Measurements from ENCODE around the gene RASAL2. TPM values are rescaled to one million over a fixed set of nuclear protein-coding genes. Genes with fewer than 3 reads are reported as not detected.

RASAL2 gene
- total RNA-seq, 1 experiment from 2014 or later, result 32.4 TPM

DNA sequence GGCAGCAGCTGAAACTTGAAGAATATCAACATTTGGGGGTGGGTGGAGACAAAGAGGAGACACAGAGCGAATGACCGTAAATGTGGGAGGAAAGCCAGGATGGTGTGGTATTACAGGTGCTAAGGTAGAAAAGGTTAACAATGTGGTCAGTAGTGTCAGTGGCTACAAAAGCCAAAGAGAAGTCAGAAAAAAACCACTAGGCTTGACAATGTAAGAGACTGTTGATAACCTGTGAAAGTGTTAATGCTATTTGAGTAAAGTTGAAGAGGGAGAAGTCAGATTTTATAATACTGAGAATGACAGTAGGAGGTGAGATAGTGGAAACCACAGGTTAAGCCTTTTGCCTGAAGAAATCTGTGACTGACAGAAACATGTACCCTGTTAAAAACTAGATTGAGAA, 282.1 kb downstream of the RASAL2 start:
- Mint-ChIP-seq H3K4me1 (ENCODE audit: low read depth, unreplicated experiment) (peaks cover 4% of the 10 kb centered on the region), H3K27ac (ENCODE audit: unreplicated experiment) (no peak overlapping the region), H3K27me3 (ENCODE audit: unreplicated experiment) (no peaks in the 10 kb centered on the region), H3K4me3 (ENCODE audit: low read depth, unreplicated experiment) (no peak overlapping the region), H3K9me3 (ENCODE audit: low read depth, unreplicated experiment) (no peaks in the 10 kb centered on the region), H3K36me3 (ENCODE audit: insufficient read depth, unreplicated experiment) (no peaks in the 10 kb centered on the region)
- no TSS peak for BruUV-seq (replicated peaks)
- TF ChIP-seq, protein P1, sequence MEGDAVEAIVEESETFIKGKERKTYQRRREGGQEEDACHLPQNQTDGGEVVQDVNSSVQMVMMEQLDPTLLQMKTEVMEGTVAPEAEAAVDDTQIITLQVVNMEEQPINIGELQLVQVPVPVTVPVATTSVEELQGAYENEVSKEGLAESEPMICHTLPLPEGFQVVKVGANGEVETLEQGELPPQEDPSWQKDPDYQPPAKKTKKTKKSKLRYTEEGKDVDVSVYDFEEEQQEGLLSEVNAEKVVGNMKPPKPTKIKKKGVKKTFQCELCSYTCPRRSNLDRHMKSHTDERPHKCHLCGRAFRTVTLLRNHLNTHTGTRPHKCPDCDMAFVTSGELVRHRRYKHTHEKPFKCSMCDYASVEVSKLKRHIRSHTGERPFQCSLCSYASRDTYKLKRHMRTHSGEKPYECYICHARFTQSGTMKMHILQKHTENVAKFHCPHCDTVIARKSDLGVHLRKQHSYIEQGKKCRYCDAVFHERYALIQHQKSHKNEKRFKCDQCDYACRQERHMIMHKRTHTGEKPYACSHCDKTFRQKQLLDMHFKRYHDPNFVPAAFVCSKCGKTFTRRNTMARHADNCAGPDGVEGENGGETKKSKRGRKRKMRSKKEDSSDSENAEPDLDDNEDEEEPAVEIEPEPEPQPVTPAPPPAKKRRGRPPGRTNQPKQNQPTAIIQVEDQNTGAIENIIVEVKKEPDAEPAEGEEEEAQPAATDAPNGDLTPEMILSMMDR (IDR thresholded peaks at IDR 0.05; ENCODE audit: unreplicated experiment), result no peak
- DNase-seq, result no peak
- intact Hi-C loops (cut with micrococcal nuclease; ENCODE audit: unreplicated experiment), result no loop called here
- CTCF ChIA-PET, result interaction anchor here (1.2 kb wide), 1 partner anchor 9 kb away, joined by 5 read pairs; no protein-coding TSS in a partner anchor

DNA sequence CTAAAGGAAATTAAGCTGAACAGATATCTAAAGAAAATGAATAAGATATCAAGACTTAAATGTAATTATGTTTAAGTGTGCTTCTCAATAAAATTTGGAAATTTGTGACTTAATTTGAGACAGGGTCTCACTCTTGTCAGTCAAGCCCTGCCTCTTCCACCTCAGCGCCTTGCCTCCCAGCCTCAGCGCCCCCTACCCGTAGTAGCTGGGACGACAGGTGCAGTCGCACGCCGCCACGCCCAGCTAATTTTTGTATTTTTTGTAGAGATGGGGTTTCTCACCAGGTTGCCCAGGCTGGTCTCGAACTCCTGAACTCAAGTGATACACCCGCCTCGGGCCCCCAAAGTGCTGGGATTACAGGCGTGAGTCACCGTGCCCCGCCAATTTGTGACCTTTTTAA, 285.9 kb downstream of the RASAL2 start:
- no peak for DNase-seq
- CTCF ChIA-PET, result no interaction called here

DNA sequence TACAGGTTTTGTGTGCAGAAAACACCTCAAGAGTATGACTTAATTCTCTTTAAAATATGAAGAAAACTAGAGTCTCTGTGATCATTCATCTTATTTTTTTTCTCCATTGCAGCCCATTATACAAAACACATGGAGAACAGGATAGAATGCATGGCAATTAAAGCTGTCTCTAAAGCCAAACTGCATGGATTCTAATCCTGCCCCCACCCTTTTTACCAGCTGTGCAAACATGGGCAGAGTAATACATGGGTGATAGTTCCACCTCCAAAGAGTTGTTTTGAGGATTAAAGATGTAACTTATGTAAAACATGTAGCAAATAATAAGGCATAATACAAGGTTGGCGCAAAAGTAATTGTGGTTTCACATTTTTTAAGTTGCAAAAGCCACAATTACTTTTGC, 288.5 kb downstream of the RASAL2 start:
- CTCF ChIA-PET, result interaction anchor here (0.7 kb wide), 1 partner anchor 36 kb away, joined by 3 read pairs; no protein-coding TSS in a partner anchor
- BruUV-seq (replicated peaks), result no TSS peak
- H3K27ac Mint-ChIP-seq (ENCODE audit: unreplicated experiment), result no peak overlapping the region
- intact Hi-C loops (cut with micrococcal nuclease; ENCODE audit: unreplicated experiment), result no loop called here
- H3K27me3 Mint-ChIP-seq (ENCODE audit: unreplicated experiment), result no peaks in the 10 kb centered on the region
- TF ChIP-seq, protein P1 (IDR thresholded peaks at IDR 0.05; ENCODE audit: unreplicated experiment), result no peak
- peaks cover 18% of the 10 kb centered on the region for H3K4me1 Mint-ChIP-seq (ENCODE audit: low read depth, unreplicated experiment)
- no peaks in the 10 kb centered on the region for H3K9me3 Mint-ChIP-seq (ENCODE audit: low read depth, unreplicated experiment)
- H3K4me3 Mint-ChIP-seq (ENCODE audit: low read depth, unreplicated experiment), result no peak overlapping the region
- H3K36me3 Mint-ChIP-seq (ENCODE audit: insufficient read depth, unreplicated experiment), result no peaks in the 10 kb centered on the region
- DNase-seq, result no peak

More for the DNA sequence above, 285.9 kb downstream of the RASAL2 start:
- intact Hi-C loops (cut with micrococcal nuclease; ENCODE audit: unreplicated experiment), result no loop called here
- TF ChIP-seq, protein P1 (IDR thresholded peaks at IDR 0.05; ENCODE audit: unreplicated experiment), result peak; percentile 25
- no peaks in the 10 kb centered on the region for H3K36me3 Mint-ChIP-seq (ENCODE audit: insufficient read depth, unreplicated experiment)
- no peak overlapping the region for H3K27ac Mint-ChIP-seq (ENCODE audit: unreplicated experiment)
- no peaks in the 10 kb centered on the region for H3K9me3 Mint-ChIP-seq (ENCODE audit: low read depth, unreplicated experiment)
- H3K27me3 Mint-ChIP-seq (ENCODE audit: unreplicated experiment), result no peaks in the 10 kb centered on the region
- H3K4me3 Mint-ChIP-seq (ENCODE audit: low read depth, unreplicated experiment), result no peak overlapping the region
- no TSS peak for BruUV-seq (replicated peaks)
- peaks cover 8% of the 10 kb centered on the region for H3K4me1 Mint-ChIP-seq (ENCODE audit: low read depth, unreplicated experiment)

DNA sequence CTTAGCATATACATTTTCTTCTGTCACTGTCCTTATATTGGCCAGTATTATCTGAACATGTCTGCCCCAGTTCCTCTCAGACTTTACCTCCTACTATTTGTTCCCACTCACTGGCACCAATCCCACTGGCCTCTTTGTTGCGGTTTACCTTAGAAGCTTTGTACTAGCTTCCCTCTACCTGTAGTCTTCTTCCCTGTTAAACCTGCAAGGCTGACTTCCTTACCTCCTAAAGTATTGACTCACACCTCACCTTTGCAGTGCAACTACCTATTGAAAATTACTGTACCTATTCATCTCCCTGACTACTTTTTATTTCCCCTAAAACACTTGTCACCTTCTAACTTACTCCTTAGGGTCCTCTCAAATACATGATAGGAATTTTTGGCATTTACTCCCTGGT, 291.8 kb downstream of the RASAL2 start:
- CTCF ChIA-PET, result interaction anchor here (0.8 to 1.0 kb wide), 2 partner anchors 9 to 21 kb away, joined by 3 to 4 read pairs; no protein-coding TSS in a partner anchor
- DNase-seq, result no peak
- Mint-ChIP-seq H3K9me3 (ENCODE audit: low read depth, unreplicated experiment) (no peaks in the 10 kb centered on the region), H3K27me3 (ENCODE audit: unreplicated experiment) (no peaks in the 10 kb centered on the region), H3K36me3 (ENCODE audit: insufficient read depth, unreplicated experiment) (no peaks in the 10 kb centered on the region), H3K27ac (ENCODE audit: unreplicated experiment) (no peak overlapping the region), H3K4me3 (ENCODE audit: low read depth, unreplicated experiment) (no peak overlapping the region), H3K4me1 (ENCODE audit: low read depth, unreplicated experiment) (peaks cover 17% of the 10 kb centered on the region)
- no TSS peak for BruUV-seq (replicated peaks)
- TF ChIP-seq, protein P1 (IDR thresholded peaks at IDR 0.05; ENCODE audit: unreplicated experiment), result no peak
- intact Hi-C loops (cut with micrococcal nuclease; ENCODE audit: unreplicated experiment), result no loop called here
